ENCODE data around the gene ZKSCAN8. TPM values are rescaled to one million over a fixed set of nuclear protein-coding genes. Genes with fewer than 3 reads are reported as not detected.

The ZKSCAN8 gene
- total RNA-seq, 1 experiment from 2014 or later, result 20.7 TPM

GRCh38 chr6:28115799-28116198 is 25.9 kb upstream of the ZKSCAN8 start:
- Histone ChIP-seq H3K9me2 (ENCODE audit: insufficient read depth) (no peaks in the 10 kb centered on the region), H2AFZ (ENCODE audit: low read depth, low read length, poor library complexity, severe bottlenecking) (no peak overlapping the region), H3K36me3 (ENCODE audit: control insufficient read depth in 1 of 2, insufficient read depth in 2 of 2, low read length in 2 of 2) (peaks cover 10 to 15% of the 10 kb centered on the region in 2 experiments; a peak in 2 of 4 replicates), H3K79me2 (ENCODE audit: insufficient read depth, low read length) (no peaks in the 10 kb centered on the region), H3K27me3 (ENCODE audit: insufficient read depth, low read length) (no peaks in the 10 kb centered on the region), H4K20me1 (ENCODE audit: insufficient read depth) (no peaks in the 10 kb centered on the region), H3K9ac (ENCODE audit: low read length) (no peak overlapping the region), H3K27ac (ENCODE audit: low read depth, low read length) (no peak overlapping the region), H3K9me3 (ENCODE audit: control insufficient read depth in 1 of 2, insufficient read depth in 1 of 2, low read depth in 1 of 2, low read length in 2 of 2) (no peaks in the 10 kb centered on the region), H3K4me1 (ENCODE audit: control insufficient read depth in 1 of 2, insufficient read depth in 2 of 2, low read length in 2 of 2) (no peaks in the 10 kb centered on the region), H3K4me2 (ENCODE audit: low read length) (no peak overlapping the region), H3K4me3 (replicated peaks in 1 of 2; ENCODE audit: low read depth in 1 of 2, low read length in 2 of 2) (no peak overlapping the region)
- TF ChIP-seq FOSL1 (IDR thresholded peaks at IDR 0.05; ENCODE audit: low read depth), result no peak
- no peak for TF ChIP-seq REST (IDR thresholded peaks at IDR 0.05; ENCODE audit: low read depth)
- TF ChIP-seq ATF3 (IDR thresholded peaks at IDR 0.05), result no peak
- no peak for TF ChIP-seq ELF1 (IDR thresholded peaks at IDR 0.05; ENCODE audit: borderline replicate concordance, low read depth)
- TF ChIP-seq JUND (IDR thresholded peaks at IDR 0.05), result no peak
- no peak for TF ChIP-seq ZFX (IDR thresholded peaks at IDR 0.05)
- no peak for TF ChIP-seq ZBTB33 (IDR thresholded peaks at IDR 0.05; ENCODE audit: extremely low read depth, insufficient replicate concordance, low read length)
- TF ChIP-seq SRF (IDR thresholded peaks at IDR 0.05; ENCODE audit: low read depth), result no peak
- no peak for TF ChIP-seq POLR2A (IDR thresholded peaks at IDR 0.05; ENCODE audit: borderline replicate concordance, extremely low read depth, insufficient read depth, insufficient read length)
- TF ChIP-seq SIN3A (IDR thresholded peaks at IDR 0.05; ENCODE audit: low read depth), result no peak
- no peak for TF ChIP-seq RAD21 (IDR thresholded peaks at IDR 0.05; ENCODE audit: low read depth)
- no peak for TF ChIP-seq CEBPB (IDR thresholded peaks at IDR 0.05; ENCODE audit: low read depth)
- TF ChIP-seq YY1 (IDR thresholded peaks at IDR 0.05; ENCODE audit: extremely low read depth, insufficient replicate concordance, low read depth, low read length), result no peak
- TF ChIP-seq TCF7L2 (IDR thresholded peaks at IDR 0.05; ENCODE audit: borderline replicate concordance, extremely low read depth, insufficient read depth, insufficient read length), result no peak
- no peak for TF ChIP-seq EZH2phosphoT487 (IDR thresholded peaks at IDR 0.05; ENCODE audit: borderline replicate concordance)
- TF ChIP-seq EZH2 (IDR thresholded peaks at IDR 0.05), result no peak
- TF ChIP-seq SP1 (IDR thresholded peaks at IDR 0.05; ENCODE audit: low read depth), result no peak
- TF ChIP-seq CTCF (IDR thresholded peaks at IDR 0.05 in 2 of 3, conservative IDR thresholded peaks at IDR 0.05 in 1 of 3; ENCODE audit: borderline replicate concordance in 1 of 3, insufficient read depth in 1 of 3, low read depth in 2 of 3, low read length in 2 of 3), result no peak
- no peak for TF ChIP-seq EGR1 (IDR thresholded peaks at IDR 0.05; ENCODE audit: low read depth)
- TF ChIP-seq MAX (IDR thresholded peaks at IDR 0.05), result no peak
- intact Hi-C loops (cut with micrococcal nuclease), result no loop called here
- RAD21 ChIA-PET (ENCODE audit: low non-redundant PET in 1 of 2, low total read pairs in 2 of 2, uncharacterized antibody in 2 of 2, unreplicated experiment in 2 of 2), result interaction anchor here in 1 of 2 experiments (0.7 kb wide), 1 partner anchor 32 kb away, joined by 3 read pairs; no protein-coding TSS in a partner anchor
- ATAC-seq (no peak), DNase-seq (ENCODE audit: low read depth, low spot score) (no peak)
- no TSS peak for BruUV-seq (replicated peaks)
- POLR2A ChIA-PET, result no interaction called here
- CTCF ChIA-PET, result no interaction called here

Data from HCT116 (cell line).